NCI-H526 (cell line): ENCODE results near the gene BPIFA3.

Experiments used
- DNase-seq, 2 experiments: peaks; one replicate each; lab custom pipeline; 2025; lab: John Stamatoyannopoulos, UW

Gene BPIFA3

DNA sequence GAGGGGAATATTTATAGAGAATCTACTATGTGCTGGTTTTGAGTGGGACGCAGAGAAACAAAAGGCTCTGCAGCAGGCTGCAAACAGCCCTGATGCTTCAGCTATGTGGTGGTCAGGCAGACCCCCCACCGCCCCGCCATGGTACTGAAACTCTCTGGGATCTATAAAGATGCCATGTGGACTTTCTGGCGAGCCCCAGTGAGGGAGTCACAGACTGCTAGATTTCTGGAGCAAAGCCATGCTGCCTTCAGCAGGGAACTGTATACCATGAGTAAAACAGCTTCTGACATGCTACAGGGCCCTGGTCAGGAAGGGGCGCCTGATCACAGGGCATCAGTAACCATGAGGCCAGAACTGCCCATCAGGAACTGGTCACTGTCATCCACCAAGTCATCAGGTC lies 46.6 kb downstream of the BPIFA3 start:
- no peak for DNase-seq

DNA sequence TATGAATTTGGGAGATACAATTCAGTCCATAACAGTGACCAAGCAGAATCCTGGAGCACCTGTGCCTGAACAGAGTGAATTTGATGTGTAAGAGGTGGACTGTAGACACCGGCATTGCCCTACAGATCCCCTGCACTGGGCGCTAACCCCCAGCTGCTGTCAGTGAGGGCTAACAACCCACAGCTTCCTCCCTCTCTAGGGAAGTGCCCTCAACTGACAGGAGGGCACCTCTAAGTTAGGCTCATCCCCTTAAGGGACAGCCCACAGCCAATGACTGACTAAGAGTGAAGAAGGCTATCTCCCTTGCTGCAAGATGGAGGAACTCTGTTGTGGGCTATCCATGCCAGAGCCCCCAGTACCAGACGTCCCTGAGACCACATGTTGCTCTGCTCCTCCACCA lies 50.5 kb downstream of the BPIFA3 start:
- DNase-seq = no peak

DNA sequence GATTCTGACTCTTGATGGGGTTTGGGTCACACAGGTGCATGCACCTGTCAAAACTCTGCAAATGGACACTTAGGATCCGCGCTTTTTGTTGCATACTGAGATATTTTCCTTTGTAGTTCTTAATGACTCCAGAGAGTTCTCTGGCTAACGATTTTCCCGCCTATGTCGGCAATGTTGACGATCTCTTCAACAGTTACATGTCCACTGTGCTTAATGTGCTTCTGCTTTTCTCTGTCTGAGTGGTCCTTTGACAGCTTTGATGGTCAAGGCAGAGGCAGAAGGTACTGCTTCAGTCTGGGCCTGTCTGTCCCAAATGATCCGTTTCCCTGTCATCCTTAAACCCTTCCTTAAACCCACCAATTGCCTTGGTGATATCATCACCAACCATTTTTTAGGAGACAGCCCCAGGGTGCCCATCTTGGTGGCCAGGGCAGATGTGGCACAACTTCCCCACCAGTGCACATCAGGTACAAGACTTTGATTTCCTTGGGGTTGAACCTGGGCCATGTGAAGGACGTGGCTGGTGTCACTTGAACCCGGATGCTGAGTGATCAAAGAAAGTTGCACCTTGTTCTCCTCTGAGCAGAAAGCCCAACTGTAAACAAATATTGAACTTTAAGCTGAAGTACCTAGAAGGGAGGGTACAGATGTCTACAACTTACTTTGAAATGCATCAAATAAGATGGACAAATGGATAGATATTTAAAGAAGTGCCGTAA lies 55.2 kb downstream of the BPIFA3 start:
- no peak for DNase-seq

GRCh38 chr20:33273117-33273851 lies 56.1 kb downstream of the BPIFA3 start:
- no peak for DNase-seq

- DNase-seq = no peak
Measured at GRCh38 chr20:33275215-33275614, 58.1 kb downstream of the BPIFA3 start.

DNA sequence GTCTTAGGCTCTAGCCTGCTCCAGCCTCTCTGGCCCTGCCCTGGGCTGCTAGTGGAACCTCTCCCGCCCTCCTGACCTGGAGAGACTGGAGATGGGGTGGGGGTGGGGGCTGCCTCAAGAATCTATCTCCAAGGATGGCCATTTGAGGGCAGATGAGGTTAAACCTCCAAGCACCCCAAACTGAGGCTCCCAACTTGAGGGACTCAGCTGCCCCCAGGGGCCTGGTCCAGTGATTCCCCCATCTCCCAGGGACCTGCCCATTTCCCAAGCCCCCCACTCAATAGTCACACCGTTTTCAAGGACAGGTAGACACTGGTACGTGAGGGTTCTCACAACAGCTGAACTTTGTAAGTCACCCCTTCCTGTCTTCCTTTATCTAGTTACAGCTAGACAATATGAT lies 58.7 kb downstream of the BPIFA3 start:
- DNase-seq = no peak

- no peak for DNase-seq
Measured at GRCh38 chr20:33276303-33277113, 59.4 kb downstream of the BPIFA3 start.
